HepG2 (cell line): ENCODE measurements around the gene TBC1D19. TPM values are rescaled to one million over a fixed set of nuclear protein-coding genes. Genes with fewer than 3 reads are reported as not detected.

Source experiments
- HMGXB3 ChIP-seq: sonication (generic); formaldehyde crosslinking; IDR thresholded peaks from 2 replicates; pipeline ENCODE4 v1.4.0; 2020; ENCODE audit warnings: missing genetic modification reagents, borderline replicate concordance
- IRF9 ChIP-seq: sonication (generic); formaldehyde crosslinking; IDR thresholded peaks from 2 replicates; pipeline ENCODE4 v1.8.0; 2022; ENCODE audit warnings: missing genetic modification reagents, mild to moderate bottlenecking, borderline replicate concordance
- KDM6A ChIP-seq: IDR thresholded peaks from 2 replicates; pipeline ENCODE4 v1.6.1; 2016; ENCODE audit warnings: low read depth
- NCOR1 ChIP-seq: fragments of 200-600 bp; sonication (generic); IDR thresholded peaks from 2 replicates; pipeline ENCODE4 v1.7.0; 2017; ENCODE audit warnings: antibody characterized with exemption, low read length, borderline replicate concordance
- POLR2G ChIP-seq: fragments of 200-400 bp; formaldehyde crosslinking; IDR thresholded peaks from 2 replicates; pipeline ENCODE4 v1.6.1; 2018; ENCODE audit warnings: mild to moderate bottlenecking, low read depth, low read length, moderate library complexity
- STAT6 ChIP-seq: sonication (generic); formaldehyde crosslinking; IDR thresholded peaks from 2 replicates; pipeline ENCODE4 v1.4.0; 2020; ENCODE audit warnings: missing genetic modification reagents, mild to moderate bottlenecking, borderline replicate concordance
- ZUFSP ChIP-seq: sonication (generic); formaldehyde crosslinking; IDR thresholded peaks from 2 replicates; pipeline ENCODE4 v1.9.0; 2021; ENCODE audit warnings: missing genetic modification reagents, mild to moderate bottlenecking, borderline replicate concordance
- polyA plus RNA-seq, 8 experiments: library from polyadenylated mRNA; depleted of rRNA in 3 of 8; stranded (reverse) in 7 of 8; unstranded in 1 of 8; fragments of >200 nt; fragmentation: Illumina TruSeq in 4 of 8; extraction: Trizol in 4 of 8; gene quantifications; 2 replicates each; pipeline versions ENCODE4 v1.2.1 to v1.2.3, GENCODE V29; 2011 to 2016; ENCODE audit warnings: low read depth in 4 of 8, missing spikeins in 1 of 8, mixed read lengths in 1 of 8; ENCODE audit not compliant: insufficient read depth in 1 of 8
- total RNA-seq, 5 experiments: library from RNA; depleted of rRNA; stranded (reverse); fragments of >200 nt; fragmentation: Illumina TruSeq; extraction: Trizol; gene quantifications; 2 replicates each; pipeline ENCODE4 v1.2.3, GENCODE V29; 2016; ENCODE audit warnings: low read depth in 1 of 5
- TF ChIP-seq, protein P1 (sequence below): sonication (generic); formaldehyde crosslinking; IDR thresholded peaks from 2 replicates; pipeline ENCODE4 v1.4.0; 2020; ENCODE audit warnings: missing genetic modification reagents
- TF ChIP-seq, protein P2 (sequence below): sonication (generic); formaldehyde crosslinking; IDR thresholded peaks from 2 replicates; pipeline ENCODE4 v1.4.0; 2020; ENCODE audit warnings: missing genetic modification reagents, mild to moderate bottlenecking, borderline replicate concordance

TBC1D19 gene
- total and polyA plus RNA-seq, 2 of the 13 experiments (the other 11 are each of a cell fraction or from before 2014, with no cell fraction given): 1.6 to 3.5 TPM

- TF ChIP-seq, protein P1, sequence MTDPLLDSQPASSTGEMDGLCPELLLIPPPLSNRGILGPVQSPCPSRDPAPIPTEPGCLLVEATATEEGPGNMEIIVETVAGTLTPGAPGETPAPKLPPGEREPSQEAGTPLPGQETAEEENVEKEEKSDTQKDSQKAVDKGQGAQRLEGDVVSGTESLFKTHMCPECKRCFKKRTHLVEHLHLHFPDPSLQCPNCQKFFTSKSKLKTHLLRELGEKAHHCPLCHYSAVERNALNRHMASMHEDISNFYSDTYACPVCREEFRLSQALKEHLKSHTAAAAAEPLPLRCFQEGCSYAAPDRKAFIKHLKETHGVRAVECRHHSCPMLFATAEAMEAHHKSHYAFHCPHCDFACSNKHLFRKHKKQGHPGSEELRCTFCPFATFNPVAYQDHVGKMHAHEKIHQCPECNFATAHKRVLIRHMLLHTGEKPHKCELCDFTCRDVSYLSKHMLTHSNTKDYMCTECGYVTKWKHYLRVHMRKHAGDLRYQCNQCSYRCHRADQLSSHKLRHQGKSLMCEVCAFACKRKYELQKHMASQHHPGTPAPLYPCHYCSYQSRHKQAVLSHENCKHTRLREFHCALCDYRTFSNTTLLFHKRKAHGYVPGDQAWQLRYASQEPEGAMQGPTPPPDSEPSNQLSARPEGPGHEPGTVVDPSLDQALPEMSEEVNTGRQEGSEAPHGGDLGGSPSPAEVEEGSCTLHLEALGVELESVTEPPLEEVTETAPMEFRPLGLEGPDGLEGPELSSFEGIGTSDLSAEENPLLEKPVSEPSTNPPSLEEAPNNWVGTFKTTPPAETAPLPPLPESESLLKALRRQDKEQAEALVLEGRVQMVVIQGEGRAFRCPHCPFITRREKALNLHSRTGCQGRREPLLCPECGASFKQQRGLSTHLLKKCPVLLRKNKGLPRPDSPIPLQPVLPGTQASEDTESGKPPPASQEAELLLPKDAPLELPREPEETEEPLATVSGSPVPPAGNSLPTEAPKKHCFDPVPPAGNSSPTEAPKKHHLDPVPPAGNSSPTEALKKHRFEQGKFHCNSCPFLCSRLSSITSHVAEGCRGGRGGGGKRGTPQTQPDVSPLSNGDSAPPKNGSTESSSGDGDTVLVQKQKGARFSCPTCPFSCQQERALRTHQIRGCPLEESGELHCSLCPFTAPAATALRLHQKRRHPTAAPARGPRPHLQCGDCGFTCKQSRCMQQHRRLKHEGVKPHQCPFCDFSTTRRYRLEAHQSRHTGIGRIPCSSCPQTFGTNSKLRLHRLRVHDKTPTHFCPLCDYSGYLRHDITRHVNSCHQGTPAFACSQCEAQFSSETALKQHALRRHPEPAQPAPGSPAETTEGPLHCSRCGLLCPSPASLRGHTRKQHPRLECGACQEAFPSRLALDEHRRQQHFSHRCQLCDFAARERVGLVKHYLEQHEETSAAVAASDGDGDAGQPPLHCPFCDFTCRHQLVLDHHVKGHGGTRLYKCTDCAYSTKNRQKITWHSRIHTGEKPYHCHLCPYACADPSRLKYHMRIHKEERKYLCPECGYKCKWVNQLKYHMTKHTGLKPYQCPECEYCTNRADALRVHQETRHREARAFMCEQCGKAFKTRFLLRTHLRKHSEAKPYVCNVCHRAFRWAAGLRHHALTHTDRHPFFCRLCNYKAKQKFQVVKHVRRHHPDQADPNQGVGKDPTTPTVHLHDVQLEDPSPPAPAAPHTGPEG (CRISPR knock-in tag): no peak
- TF ChIP-seq STAT6 (CRISPR knock-in tag) (no peak), POLR2G (peak; percentile 47), ZUFSP (no peak), IRF9 (CRISPR knock-in tag) (peak; percentile 73; the same call in 1 of the 2 replicates), NCOR1 (no peak), KDM6A (no peak), HMGXB3 (CRISPR knock-in tag) (peak; percentile 80; the same call in 1 of the 2 replicates)
- TF ChIP-seq, protein P2, sequence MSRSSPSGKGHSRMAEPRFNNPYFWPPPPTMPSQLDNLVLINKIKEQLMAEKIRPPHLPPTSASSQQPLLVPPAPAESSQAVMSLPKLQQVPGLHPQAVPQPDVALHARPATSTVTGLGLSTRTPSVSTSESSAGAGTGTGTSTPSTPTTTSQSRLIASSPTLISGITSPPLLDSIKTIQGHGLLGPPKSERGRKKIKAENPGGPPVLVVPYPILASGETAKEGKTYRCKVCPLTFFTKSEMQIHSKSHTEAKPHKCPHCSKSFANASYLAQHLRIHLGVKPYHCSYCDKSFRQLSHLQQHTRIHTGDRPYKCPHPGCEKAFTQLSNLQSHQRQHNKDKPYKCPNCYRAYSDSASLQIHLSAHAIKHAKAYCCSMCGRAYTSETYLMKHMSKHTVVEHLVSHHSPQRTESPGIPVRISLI: peak; percentile 54; the same call in 1 of the 2 replicates
Measured at GRCh38 chr4:26583865-26584652, at the start of gene TBC1D19 (continued).
